IPS DF 6.9 (cell line): ENCODE data around the gene GALNTL6.

ENCODE experiments used
- DNase-seq: peaks from one replicate; pipeline ENCODE4 v3.0.0-alpha.2; 2013; ENCODE audit warnings: low read depth, low spot score
- H3K27ac ChIP-seq: one replicate; pipeline ENCODE4 v1.5.1; 2013; ENCODE audit warnings: low read length, control low read depth
- H3K27me3 ChIP-seq: 2 replicates; pipeline ENCODE4 v1.6.1; 2013; ENCODE audit warnings: mild to moderate bottlenecking, low read length; ENCODE audit not compliant: control insufficient read depth, insufficient read depth
- H3K36me3 ChIP-seq: 2 replicates; pipeline ENCODE4 v1.6.1; 2013; ENCODE audit warnings: low read length; ENCODE audit not compliant: control insufficient read depth, insufficient read depth
- H3K4me1 ChIP-seq: 2 replicates; pipeline ENCODE4 v1.6.1; 2013; ENCODE audit warnings: low read length; ENCODE audit not compliant: control insufficient read depth, insufficient read depth
- H3K4me3 ChIP-seq: 2 replicates; pipeline ENCODE4 v1.5.1; 2013; ENCODE audit warnings: mild to moderate bottlenecking, low read length
- H3K9me3 ChIP-seq: 2 replicates; pipeline ENCODE4 v1.6.1; 2013; ENCODE audit warnings: low read length, inconsistent platforms; ENCODE audit not compliant: control insufficient read depth, insufficient read depth
- WGBS: extraction: QIAGEN DNeasy Blood & Tissue Kit; methylation state at CpG from one replicate; pipeline ENCODE4 v1.1.7; 2013; ENCODE audit warnings: mixed read lengths, missing lambda C conversion rate; ENCODE audit not compliant: insufficient read length, insufficient coverage; 5-methylcytosine and 5-hydroxymethylcytosine counted together

GALNTL6 gene

DNA sequence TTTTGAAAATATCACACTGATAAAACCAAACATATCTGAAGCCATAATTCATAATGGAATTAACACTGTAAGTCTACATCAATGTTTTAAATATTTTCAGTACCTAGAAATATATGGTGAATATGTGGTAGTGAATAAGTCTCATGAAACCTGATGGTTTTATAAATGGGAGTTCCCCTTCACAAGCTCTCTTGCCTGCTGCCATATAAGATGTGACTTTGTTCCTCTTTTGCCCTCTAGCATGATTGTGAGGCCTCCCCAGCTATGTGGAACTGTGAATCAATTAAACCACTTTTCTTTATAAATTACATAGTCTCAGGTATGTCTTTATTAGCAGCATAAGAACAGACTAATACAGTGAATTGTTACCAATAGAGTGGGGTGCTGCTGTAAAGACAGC, 818.6 kb downstream of the GALNTL6 start:
- H3K27me3 ChIP-seq, result no peaks in the 10 kb centered on the region
- H3K36me3 ChIP-seq, result no peaks in the 10 kb centered on the region
- no peaks in the 10 kb centered on the region; the same call in 1 of the 2 replicates for H3K4me1 ChIP-seq
- H3K27ac ChIP-seq, result no peak overlapping the region
- no peak for DNase-seq
- no peak overlapping the region for H3K4me3 ChIP-seq
- H3K9me3 ChIP-seq, result no peaks in the 10 kb centered on the region

DNA sequence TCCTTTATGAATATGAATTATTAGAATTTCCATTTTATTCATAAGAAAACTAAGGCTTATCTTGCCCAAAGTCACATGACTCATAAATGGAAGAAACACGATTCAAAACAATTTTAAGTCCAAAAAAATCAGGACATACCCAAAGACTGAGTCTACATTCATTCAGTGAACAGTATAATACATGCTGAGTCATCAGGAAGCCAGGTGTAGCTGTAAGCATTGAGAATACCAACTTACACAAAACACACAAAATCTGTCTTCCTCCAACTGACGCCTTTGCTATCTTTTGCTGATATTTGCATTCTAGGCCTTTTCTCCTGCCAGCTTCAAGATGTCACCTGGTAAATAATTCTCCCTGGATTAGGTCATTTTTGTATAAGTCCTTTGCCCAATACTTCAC, 835.3 kb downstream of the GALNTL6 start:
- H3K27ac ChIP-seq, result no peak overlapping the region
- H3K36me3 ChIP-seq, result no peaks in the 10 kb centered on the region
- H3K27me3 ChIP-seq, result no peaks in the 10 kb centered on the region
- no peak for DNase-seq
- H3K4me3 ChIP-seq, result no peak overlapping the region
- no peaks in the 10 kb centered on the region; the same call in 1 of the 2 replicates for H3K4me1 ChIP-seq
- H3K9me3 ChIP-seq, result no peaks in the 10 kb centered on the region
- WGBS, result no CpG with 5 or more reads among the region's 2 CpGs

DNA sequence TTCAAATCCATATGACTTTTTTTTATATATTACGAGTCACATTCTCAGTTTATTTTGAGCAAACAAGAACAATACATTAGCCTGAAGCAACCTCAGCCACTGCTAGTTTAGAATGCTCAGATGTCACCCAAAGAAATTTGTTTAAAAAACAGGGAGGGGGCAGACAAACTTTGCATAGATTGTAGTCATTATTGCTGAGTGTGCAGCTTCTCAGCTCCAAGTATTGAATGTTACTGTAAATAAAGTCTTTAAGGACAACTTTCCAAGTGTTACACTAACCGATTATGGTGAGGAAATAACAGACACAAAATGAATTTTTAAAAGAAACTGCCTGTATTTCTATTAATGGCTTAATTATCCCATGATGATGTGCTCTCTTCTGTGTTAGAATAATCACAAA, 835.9 kb downstream of the GALNTL6 start:
- no CpG with 5 or more reads among the region's 2 CpGs for WGBS
- no peak for DNase-seq
- no peak overlapping the region for H3K4me3 ChIP-seq
- no peak overlapping the region for H3K27ac ChIP-seq
- no peaks in the 10 kb centered on the region; the same call in 1 of the 2 replicates for H3K4me1 ChIP-seq
- H3K27me3 ChIP-seq, result no peaks in the 10 kb centered on the region
- no peaks in the 10 kb centered on the region for H3K9me3 ChIP-seq
- no peaks in the 10 kb centered on the region for H3K36me3 ChIP-seq

DNA sequence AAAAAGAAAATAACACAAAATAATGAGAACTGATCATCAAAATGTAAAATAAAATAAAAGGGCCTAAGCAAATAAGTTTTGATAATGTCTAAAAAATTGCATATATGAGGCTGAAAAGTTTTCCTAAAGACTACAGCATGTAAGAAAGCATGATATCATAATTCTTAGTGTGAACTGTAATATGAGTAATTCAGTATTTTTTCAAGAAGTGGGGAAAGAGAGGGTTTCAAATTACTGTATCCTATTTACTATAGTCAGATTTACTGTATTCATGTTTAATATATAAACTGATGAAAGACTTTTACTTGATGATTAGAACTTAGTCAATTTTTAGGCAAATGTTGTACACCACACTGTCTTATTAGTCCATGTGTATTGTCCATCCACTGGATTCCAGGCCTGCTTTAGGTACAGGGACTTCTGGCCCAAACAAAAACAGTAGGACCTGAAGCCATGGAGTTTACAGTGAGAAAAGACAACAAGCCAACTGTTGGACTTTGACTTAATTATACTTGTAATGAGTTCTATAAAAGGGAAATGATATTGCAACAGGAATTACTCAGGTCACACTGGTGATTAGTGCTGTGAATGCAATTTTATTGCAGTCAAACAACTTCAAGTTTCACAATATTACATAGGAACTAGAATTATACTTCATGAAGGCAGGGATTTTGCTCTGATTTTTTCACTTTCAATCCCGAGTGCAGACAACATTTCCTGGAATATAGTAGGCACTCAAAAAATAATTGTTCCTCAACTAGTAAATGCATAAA, 837.7 kb downstream of the GALNTL6 start:
- Histone ChIP-seq H3K27ac (no peak overlapping the region), H3K27me3 (no peaks in the 10 kb centered on the region), H3K36me3 (no peaks in the 10 kb centered on the region), H3K4me1 (no peaks in the 10 kb centered on the region; the same call in 1 of the 2 replicates), H3K4me3 (no peak overlapping the region), H3K9me3 (no peaks in the 10 kb centered on the region)
- WGBS, result no CpG with 5 or more reads among the region's 1 CpG
- no peak for DNase-seq

DNA sequence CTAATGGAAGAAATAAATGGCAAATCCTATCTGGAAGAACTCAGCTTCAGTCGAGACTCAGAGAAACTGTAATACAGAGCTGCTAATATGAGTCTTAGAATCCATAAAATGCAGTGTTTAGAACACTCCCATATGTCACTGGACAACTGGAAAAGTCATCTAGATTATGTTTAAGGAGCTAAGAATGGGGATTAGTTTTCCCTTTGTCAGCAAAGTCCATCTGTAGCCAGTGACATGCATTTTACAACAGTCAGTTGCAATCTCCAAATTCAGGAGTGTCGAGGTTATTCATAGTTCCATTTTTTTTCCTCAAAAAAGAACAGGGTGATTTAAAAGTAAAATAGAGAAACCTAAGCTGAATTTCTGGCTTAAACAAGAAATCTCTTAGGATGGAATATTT, 838.8 kb downstream of the GALNTL6 start:
- H3K4me1 ChIP-seq, result no peaks in the 10 kb centered on the region; the same call in 1 of the 2 replicates
- no CpG with 5 or more reads among the region's 2 CpGs for WGBS
- no peaks in the 10 kb centered on the region for H3K36me3 ChIP-seq
- no peaks in the 10 kb centered on the region for H3K27me3 ChIP-seq
- H3K27ac ChIP-seq, result no peak overlapping the region
- no peaks in the 10 kb centered on the region for H3K9me3 ChIP-seq
- H3K4me3 ChIP-seq, result no peak overlapping the region
- DNase-seq, result no peak

DNA sequence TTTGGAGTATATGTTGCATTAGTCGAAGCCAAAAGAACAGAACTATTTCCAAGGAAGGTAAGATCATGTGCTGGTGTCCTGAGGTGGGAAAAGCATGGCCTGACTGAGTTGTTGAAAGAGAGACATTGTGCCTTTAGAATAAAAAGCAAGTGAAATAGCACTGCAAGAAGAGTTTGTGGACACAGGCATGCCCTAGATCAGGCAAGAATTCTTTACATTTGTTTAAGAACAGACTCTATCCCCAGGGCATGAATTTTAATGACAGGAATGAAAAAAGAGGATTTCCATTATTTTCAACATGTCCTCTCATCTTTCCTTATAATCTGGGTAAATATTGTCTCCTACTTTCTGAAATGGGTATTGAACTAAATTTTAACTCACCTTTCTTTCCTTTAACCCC, 839.2 kb downstream of the GALNTL6 start:
- Histone ChIP-seq H3K9me3 (no peaks in the 10 kb centered on the region), H3K27me3 (no peaks in the 10 kb centered on the region), H3K27ac (no peak overlapping the region), H3K4me3 (no peak overlapping the region), H3K36me3 (no peaks in the 10 kb centered on the region), H3K4me1 (no peaks in the 10 kb centered on the region; the same call in 1 of the 2 replicates)
- DNase-seq, result no peak
- no CpG with 5 or more reads among the region's 1 CpG for WGBS

DNA sequence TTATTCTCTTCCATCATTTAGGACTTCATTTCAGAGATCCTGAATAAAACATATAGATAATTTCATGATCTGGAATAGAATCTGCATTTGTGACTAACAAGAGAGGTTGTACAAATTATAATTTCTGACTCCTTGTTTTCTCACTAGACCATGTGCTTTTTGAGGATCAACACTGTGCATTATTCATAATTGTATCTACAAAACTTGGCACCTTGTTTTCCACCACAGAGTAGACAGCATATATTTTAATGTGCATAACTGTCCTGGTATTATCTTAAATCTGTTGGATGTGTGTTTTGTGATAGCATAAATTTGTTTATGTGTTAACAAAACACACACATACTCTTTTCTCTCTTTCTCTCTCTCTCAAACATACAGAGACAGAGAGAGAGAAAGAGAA, 840.5 kb downstream of the GALNTL6 start:
- no peaks in the 10 kb centered on the region; the same call in 1 of the 2 replicates for H3K4me1 ChIP-seq
- H3K36me3 ChIP-seq, result no peaks in the 10 kb centered on the region
- no peak overlapping the region for H3K27ac ChIP-seq
- no peaks in the 10 kb centered on the region for H3K9me3 ChIP-seq
- no peaks in the 10 kb centered on the region for H3K27me3 ChIP-seq
- no peak overlapping the region for H3K4me3 ChIP-seq
- DNase-seq, result no peak

DNA sequence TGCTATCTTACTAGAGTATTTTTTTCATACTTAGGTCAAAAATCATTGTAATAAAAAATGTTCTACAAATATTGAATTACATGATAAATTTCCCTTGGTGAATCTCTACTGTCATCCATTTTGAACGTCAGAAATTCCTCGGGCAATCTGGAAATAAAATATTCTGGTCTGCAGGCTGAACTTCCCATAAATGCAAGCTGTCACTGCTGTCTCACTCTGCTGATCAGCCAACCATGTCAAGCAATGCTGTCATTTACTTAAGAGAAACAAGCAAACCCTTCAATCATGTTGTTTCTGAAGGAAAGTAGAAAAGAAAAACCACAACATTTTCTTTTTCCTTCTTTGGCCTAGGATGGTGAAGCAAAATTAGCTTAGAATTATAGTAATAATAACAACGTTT, 841.3 kb downstream of the GALNTL6 start:
- H3K27me3 ChIP-seq, result no peaks in the 10 kb centered on the region
- DNase-seq, result no peak
- no peak overlapping the region for H3K27ac ChIP-seq
- H3K4me3 ChIP-seq, result no peak overlapping the region
- no peaks in the 10 kb centered on the region for H3K36me3 ChIP-seq
- WGBS, result no CpG with 5 or more reads among the region's 3 CpGs
- no peaks in the 10 kb centered on the region for H3K9me3 ChIP-seq
- H3K4me1 ChIP-seq, result no peaks in the 10 kb centered on the region; the same call in 1 of the 2 replicates

DNA sequence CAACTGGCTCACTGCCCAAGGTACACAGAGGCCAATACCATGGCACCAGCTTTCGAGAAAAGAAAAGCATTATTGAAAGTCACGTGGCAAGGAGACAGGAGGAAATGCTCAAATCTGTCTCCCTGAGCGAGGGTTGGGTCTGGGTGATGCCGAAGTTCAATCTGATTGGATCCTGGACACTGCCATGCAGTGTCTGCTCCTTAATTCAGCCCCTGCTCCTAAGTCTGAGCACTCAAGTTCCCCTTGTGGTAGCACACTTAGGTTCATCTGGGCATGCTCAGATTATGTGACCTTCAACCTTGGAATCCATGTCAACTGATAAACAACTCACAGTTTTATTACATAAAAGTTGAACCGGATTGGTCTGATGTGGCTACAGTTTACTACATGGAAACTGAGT, 842.9 kb downstream of the GALNTL6 start:
- no peaks in the 10 kb centered on the region for H3K27me3 ChIP-seq
- H3K4me1 ChIP-seq, result no peaks in the 10 kb centered on the region; the same call in 1 of the 2 replicates
- H3K27ac ChIP-seq, result no peak overlapping the region
- H3K36me3 ChIP-seq, result no peaks in the 10 kb centered on the region
- H3K9me3 ChIP-seq, result no peaks in the 10 kb centered on the region
- DNase-seq, result no peak
- no peak overlapping the region for H3K4me3 ChIP-seq
- no CpG with 5 or more reads among the region's 5 CpGs for WGBS

DNA sequence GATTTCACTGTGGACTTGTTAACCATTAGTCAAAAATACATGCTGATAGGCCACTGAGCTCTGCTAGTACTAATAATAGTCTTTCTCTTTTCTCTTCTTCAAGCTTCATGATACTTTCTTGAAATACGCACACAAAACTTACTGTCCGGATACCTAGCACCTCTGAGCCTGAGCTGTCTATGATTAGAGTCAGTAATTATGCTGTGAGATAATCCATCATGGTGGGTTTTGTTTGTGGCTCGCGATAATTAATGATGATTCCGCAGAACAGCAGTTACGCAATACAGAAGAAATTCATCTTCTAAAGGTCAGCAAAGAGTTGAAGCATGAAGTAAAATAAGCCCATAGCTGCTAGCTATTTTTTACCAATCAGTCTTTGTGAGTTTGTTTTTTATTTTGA, 843.9 kb downstream of the GALNTL6 start:
- no peak overlapping the region for H3K27ac ChIP-seq
- no peaks in the 10 kb centered on the region; the same call in 1 of the 2 replicates for H3K4me1 ChIP-seq
- no peak for DNase-seq
- H3K36me3 ChIP-seq, result no peaks in the 10 kb centered on the region
- no peaks in the 10 kb centered on the region for H3K9me3 ChIP-seq
- no peaks in the 10 kb centered on the region for H3K27me3 ChIP-seq
- WGBS, result no CpG with 5 or more reads among the region's 6 CpGs
- H3K4me3 ChIP-seq, result no peak overlapping the region

DNA sequence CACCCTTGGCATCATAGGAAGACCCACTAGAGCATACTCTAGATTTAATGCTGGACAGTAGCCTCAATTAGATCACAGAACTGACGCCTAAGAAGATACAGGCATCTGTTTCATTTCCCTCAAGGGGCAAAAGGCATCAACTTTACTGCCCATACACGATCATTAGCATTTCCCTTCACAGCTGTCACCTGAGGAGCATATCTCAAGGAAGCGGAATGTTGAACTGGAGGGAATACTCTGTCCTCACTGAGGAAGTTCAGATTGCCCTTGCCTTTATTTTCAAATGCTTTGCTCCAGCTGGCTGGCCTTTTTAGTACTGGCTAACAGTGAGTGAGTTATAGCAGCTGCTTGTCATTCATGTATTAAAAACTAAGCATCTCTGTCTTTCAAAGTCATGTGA, 847.0 kb downstream of the GALNTL6 start:
- no peaks in the 10 kb centered on the region for H3K9me3 ChIP-seq
- WGBS, result no CpG with 5 or more reads among the region's 3 CpGs
- H3K4me3 ChIP-seq, result no peak overlapping the region
- H3K27ac ChIP-seq, result no peak overlapping the region
- no peaks in the 10 kb centered on the region for H3K27me3 ChIP-seq
- H3K4me1 ChIP-seq, result no peaks in the 10 kb centered on the region
- no peak for DNase-seq
- no peaks in the 10 kb centered on the region for H3K36me3 ChIP-seq
